ENCODE data around the gene AASS.

Gene AASS

GRCh38 chr7:122100021-122100420, 44.0 kb downstream of the AASS start (continued):
- no peak for TF ChIP-seq RBAK (tag by site-specific recombination; IDR thresholded peaks at IDR 0.05)
- no peak for TF ChIP-seq ZNF558 (tag by site-specific recombination; IDR thresholded peaks at IDR 0.05)
- no peak for TF ChIP-seq ZNF544 (tag by site-specific recombination; IDR thresholded peaks at IDR 0.05)

- TF ChIP-seq, protein P1, sequence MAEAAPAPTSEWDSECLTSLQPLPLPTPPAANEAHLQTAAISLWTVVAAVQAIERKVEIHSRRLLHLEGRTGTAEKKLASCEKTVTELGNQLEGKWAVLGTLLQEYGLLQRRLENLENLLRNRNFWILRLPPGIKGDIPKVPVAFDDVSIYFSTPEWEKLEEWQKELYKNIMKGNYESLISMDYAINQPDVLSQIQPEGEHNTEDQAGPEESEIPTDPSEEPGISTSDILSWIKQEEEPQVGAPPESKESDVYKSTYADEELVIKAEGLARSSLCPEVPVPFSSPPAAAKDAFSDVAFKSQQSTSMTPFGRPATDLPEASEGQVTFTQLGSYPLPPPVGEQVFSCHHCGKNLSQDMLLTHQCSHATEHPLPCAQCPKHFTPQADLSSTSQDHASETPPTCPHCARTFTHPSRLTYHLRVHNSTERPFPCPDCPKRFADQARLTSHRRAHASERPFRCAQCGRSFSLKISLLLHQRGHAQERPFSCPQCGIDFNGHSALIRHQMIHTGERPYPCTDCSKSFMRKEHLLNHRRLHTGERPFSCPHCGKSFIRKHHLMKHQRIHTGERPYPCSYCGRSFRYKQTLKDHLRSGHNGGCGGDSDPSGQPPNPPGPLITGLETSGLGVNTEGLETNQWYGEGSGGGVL (tag by site-specific recombination; IDR thresholded peaks at IDR 0.05) = no peak
- no peak for TF ChIP-seq ZNF433 (tag by site-specific recombination; IDR thresholded peaks at IDR 0.05; ENCODE audit: low read depth)
- no peak for TF ChIP-seq GLIS1 (tag by site-specific recombination; IDR thresholded peaks at IDR 0.05)
- no peak for TF ChIP-seq ZNF792 (tag by site-specific recombination; IDR thresholded peaks at IDR 0.05)
- TF ChIP-seq ZNF548 (tag by site-specific recombination; IDR thresholded peaks at IDR 0.05) = no peak
- TF ChIP-seq GFI1B (tag by site-specific recombination; IDR thresholded peaks at IDR 0.05) = no peak
- TF ChIP-seq, protein P2, sequence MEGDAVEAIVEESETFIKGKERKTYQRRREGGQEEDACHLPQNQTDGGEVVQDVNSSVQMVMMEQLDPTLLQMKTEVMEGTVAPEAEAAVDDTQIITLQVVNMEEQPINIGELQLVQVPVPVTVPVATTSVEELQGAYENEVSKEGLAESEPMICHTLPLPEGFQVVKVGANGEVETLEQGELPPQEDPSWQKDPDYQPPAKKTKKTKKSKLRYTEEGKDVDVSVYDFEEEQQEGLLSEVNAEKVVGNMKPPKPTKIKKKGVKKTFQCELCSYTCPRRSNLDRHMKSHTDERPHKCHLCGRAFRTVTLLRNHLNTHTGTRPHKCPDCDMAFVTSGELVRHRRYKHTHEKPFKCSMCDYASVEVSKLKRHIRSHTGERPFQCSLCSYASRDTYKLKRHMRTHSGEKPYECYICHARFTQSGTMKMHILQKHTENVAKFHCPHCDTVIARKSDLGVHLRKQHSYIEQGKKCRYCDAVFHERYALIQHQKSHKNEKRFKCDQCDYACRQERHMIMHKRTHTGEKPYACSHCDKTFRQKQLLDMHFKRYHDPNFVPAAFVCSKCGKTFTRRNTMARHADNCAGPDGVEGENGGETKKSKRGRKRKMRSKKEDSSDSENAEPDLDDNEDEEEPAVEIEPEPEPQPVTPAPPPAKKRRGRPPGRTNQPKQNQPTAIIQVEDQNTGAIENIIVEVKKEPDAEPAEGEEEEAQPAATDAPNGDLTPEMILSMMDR (tag by site-specific recombination; IDR thresholded peaks at IDR 0.05) = no peak
- no peak for TF ChIP-seq ZNF140 (tag by site-specific recombination; IDR thresholded peaks at IDR 0.05)
- no peak for TF ChIP-seq ZNF529 (tag by site-specific recombination; IDR thresholded peaks at IDR 0.05; ENCODE audit: insufficient replicate concordance)
- no peak for TF ChIP-seq ZNF221 (tag by site-specific recombination; IDR thresholded peaks at IDR 0.05; ENCODE audit: borderline replicate concordance)
- TF ChIP-seq SCRT1 (tag by site-specific recombination; IDR thresholded peaks at IDR 0.05; ENCODE audit: borderline replicate concordance) = no peak
- TF ChIP-seq ZNF645 (tag by site-specific recombination; IDR thresholded peaks at IDR 0.05) = no peak
- Histone ChIP-seq H3K4me1 (ENCODE audit: control insufficient read depth, insufficient read depth, low read length) (no peaks in the 10 kb centered on the region), H3K27ac (ENCODE audit: extremely low read depth, low read depth, low read length) (no peak overlapping the region), H3K9me3 (ENCODE audit: control insufficient read depth, insufficient read depth, low read depth, low read length) (no peaks in the 10 kb centered on the region), H3K4me3 (ENCODE audit: low read depth, low read length) (no peak overlapping the region), H3K36me3 (ENCODE audit: control insufficient read depth in 2 of 2, insufficient read depth in 1 of 2, low read length in 2 of 2) (peaks cover 9 to 16% of the 10 kb centered on the region in 2 experiments)
- CTCF ChIA-PET = interaction anchor here (1.6 to 3.2 kb wide), 3 partner anchors 11 to 437 kb away, joined by 5 to 12 read pairs (median 6); no protein-coding TSS in a partner anchor
- POLR2A ChIA-PET = no interaction called here
Measured at GRCh38 chr7:122095642-122096041, 48.4 kb downstream of the AASS start.

DNA sequence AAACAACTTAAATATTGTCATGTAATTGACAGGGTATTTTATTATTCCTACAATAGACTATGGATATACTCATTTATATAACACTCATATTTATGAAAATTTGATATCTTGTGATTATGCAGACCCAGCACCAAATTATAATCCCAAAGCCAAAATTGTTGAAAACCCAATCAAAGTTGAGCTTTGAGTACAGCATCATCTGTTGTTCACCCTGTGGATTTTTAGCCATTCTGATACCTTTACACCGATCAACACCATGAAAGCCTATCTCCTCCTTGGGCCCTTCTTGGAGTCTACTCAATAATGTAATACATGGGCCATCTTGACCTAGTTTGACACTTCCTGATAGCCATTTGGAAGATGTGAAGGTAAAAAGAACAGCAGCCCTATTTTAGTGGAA, 49.5 kb downstream of the AASS start:
- Histone ChIP-seq H3K4me1 (ENCODE audit: control insufficient read depth, insufficient read depth, low read length) (no peaks in the 10 kb centered on the region), H3K36me3 (ENCODE audit: control insufficient read depth in 2 of 2, insufficient read depth in 1 of 2, low read length in 2 of 2) (peaks cover 9 to 20% of the 10 kb centered on the region in 2 experiments), H3K4me3 (ENCODE audit: low read depth, low read length) (no peak overlapping the region), H3K9me3 (ENCODE audit: control insufficient read depth, insufficient read depth, low read depth, low read length) (no peaks in the 10 kb centered on the region), H3K27ac (ENCODE audit: extremely low read depth, low read depth, low read length) (no peak overlapping the region)
- ChIA-PET POLR2A (no interaction called here), CTCF (interaction anchor here (0.6 to 3.2 kb wide), 5 partner anchors 12 to 589 kb away, joined by 3 to 12 read pairs (median 5); no protein-coding TSS in a partner anchor)
- TF ChIP-seq ZNF292 (tag by site-specific recombination; IDR thresholded peaks at IDR 0.05; ENCODE audit: borderline replicate concordance, low read depth) (no peak), ZNF311 (tag by site-specific recombination; IDR thresholded peaks at IDR 0.05; ENCODE audit: borderline replicate concordance) (no peak), ZNF175 (tag by site-specific recombination; IDR thresholded peaks at IDR 0.05) (no peak), SP7 (tag by site-specific recombination; IDR thresholded peaks at IDR 0.05) (no peak), OVOL3 (tag by site-specific recombination; IDR thresholded peaks at IDR 0.05) (no peak), ZNF423 (tag by site-specific recombination; IDR thresholded peaks at IDR 0.05) (no peak), ZNF677 (tag by site-specific recombination; IDR thresholded peaks at IDR 0.05) (no peak), ZNF514 (tag by site-specific recombination; IDR thresholded peaks at IDR 0.05) (no peak), ZNF391 (tag by site-specific recombination; IDR thresholded peaks at IDR 0.05; ENCODE audit: borderline replicate concordance, low read depth) (no peak)
- TF ChIP-seq, protein P3, sequence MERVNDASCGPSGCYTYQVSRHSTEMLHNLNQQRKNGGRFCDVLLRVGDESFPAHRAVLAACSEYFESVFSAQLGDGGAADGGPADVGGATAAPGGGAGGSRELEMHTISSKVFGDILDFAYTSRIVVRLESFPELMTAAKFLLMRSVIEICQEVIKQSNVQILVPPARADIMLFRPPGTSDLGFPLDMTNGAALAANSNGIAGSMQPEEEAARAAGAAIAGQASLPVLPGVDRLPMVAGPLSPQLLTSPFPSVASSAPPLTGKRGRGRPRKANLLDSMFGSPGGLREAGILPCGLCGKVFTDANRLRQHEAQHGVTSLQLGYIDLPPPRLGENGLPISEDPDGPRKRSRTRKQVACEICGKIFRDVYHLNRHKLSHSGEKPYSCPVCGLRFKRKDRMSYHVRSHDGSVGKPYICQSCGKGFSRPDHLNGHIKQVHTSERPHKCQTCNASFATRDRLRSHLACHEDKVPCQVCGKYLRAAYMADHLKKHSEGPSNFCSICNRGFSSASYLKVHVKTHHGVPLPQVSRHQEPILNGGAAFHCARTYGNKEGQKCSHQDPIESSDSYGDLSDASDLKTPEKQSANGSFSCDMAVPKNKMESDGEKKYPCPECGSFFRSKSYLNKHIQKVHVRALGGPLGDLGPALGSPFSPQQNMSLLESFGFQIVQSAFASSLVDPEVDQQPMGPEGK (tag by site-specific recombination; IDR thresholded peaks at IDR 0.05) = no peak
- TF ChIP-seq, protein P4, sequence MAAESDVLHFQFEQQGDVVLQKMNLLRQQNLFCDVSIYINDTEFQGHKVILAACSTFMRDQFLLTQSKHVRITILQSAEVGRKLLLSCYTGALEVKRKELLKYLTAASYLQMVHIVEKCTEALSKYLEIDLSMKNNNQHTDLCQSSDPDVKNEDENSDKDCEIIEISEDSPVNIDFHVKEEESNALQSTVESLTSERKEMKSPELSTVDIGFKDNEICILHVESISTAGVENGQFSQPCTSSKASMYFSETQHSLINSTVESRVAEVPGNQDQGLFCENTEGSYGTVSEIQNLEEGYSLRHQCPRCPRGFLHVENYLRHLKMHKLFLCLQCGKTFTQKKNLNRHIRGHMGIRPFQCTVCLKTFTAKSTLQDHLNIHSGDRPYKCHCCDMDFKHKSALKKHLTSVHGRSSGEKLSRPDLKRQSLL (tag by site-specific recombination; IDR thresholded peaks at IDR 0.05) = no peak
